HS-5 (cell line): ENCODE measurements around the gene MDFI.

Source experiments
- DNase-seq: peaks from one replicate; pipeline ENCODE4 v3.0.0-alpha.2; 2012; ENCODE audit warnings: low read depth

Gene MDFI

GRCh38 chr6:41651246-41651961, 13.1 kb downstream of the MDFI start:
- no peak for DNase-seq

- no peak for DNase-seq
Observed at GRCh38 chr6:41651962-41652657, 13.8 kb downstream of the MDFI start.

- DNase-seq, result no peak
Observed at GRCh38 chr6:41652866-41653652, 14.8 kb downstream of the MDFI start.

- DNase-seq, result no peak
Observed at GRCh38 chr6:41653691-41654090, 15.4 kb downstream of the MDFI start.

- DNase-seq, result no peak
Observed at GRCh38 chr6:41654151-41654697, 16.0 kb downstream of the MDFI start.

GRCh38 chr6:41654698-41655151, 16.5 kb downstream of the MDFI start:
- DNase-seq, result no peak

GRCh38 chr6:41655176-41655575, 16.9 kb downstream of the MDFI start:
- no peak for DNase-seq

- no peak for DNase-seq
Observed at GRCh38 chr6:41655646-41656001, 17.4 kb downstream of the MDFI start.

- DNase-seq, result no peak
Observed at GRCh38 chr6:41656002-41656691, 17.9 kb downstream of the MDFI start.

GRCh38 chr6:41657131-41658094, 19.1 kb downstream of the MDFI start:
- DNase-seq, result no peak

GRCh38 chr6:41658636-41659035, 20.4 kb downstream of the MDFI start:
- DNase-seq, result no peak

GRCh38 chr6:41659935-41660334, 21.7 kb downstream of the MDFI start:
- DNase-seq, result no peak

- no peak for DNase-seq
Observed at GRCh38 chr6:41663568-41663967, 25.3 kb downstream of the MDFI start.

GRCh38 chr6:41664271-41664670, 26.0 kb downstream of the MDFI start:
- DNase-seq, result no peak

GRCh38 chr6:41667195-41667594, 28.9 kb downstream of the MDFI start:
- DNase-seq, result no peak

- no peak for DNase-seq
Observed at GRCh38 chr6:41668968-41669367, 30.7 kb downstream of the MDFI start.

GRCh38 chr6:41670703-41671360, 32.6 kb downstream of the MDFI start:
- DNase-seq, result no peak

- no peak for DNase-seq
Observed at GRCh38 chr6:41671376-41671775, 33.1 kb downstream of the MDFI start.

GRCh38 chr6:41672016-41672415, 33.7 kb downstream of the MDFI start:
- DNase-seq, result no peak
